RWPE2 (cell line): ENCODE results near the gene POLD3.

Experiments used
- ATAC-seq: fragments of 200-7000 bp; cut with Tn5 transposase; 3 replicates; pipeline ENCODE4 v1.9.1; 2021; ENCODE audit warnings: low read depth
- DNase-seq: peaks from one replicate; pipeline ENCODE4 v3.0.0-alpha.2; 2020; ENCODE audit warnings: low spot score
- H3K27ac ChIP-seq: fragments of 450-650 bp; 2 replicates; pipeline ENCODE4 v1.5.1; 2017; ENCODE audit warnings: mild to moderate bottlenecking; ENCODE audit not compliant: poor library complexity, severe bottlenecking
- H3K27me3 ChIP-seq: fragments of 250-450 bp; sonication (Bioruptor Pico); 2 replicates; pipeline ENCODE4 v1.5.1; 2021; ENCODE audit warnings: mild to moderate bottlenecking, moderate library complexity; ENCODE audit not compliant: insufficient read depth, poor library complexity, severe bottlenecking
- H3K36me3 ChIP-seq: fragments of 250-450 bp; sonication (Bioruptor Pico); 2 replicates; pipeline ENCODE4 v1.5.1; 2020; ENCODE audit warnings: low read depth, mild to moderate bottlenecking, moderate library complexity
- H3K4me1 ChIP-seq: fragments of 250-450 bp; sonication (Bioruptor Pico); 2 replicates; pipeline ENCODE4 v1.5.1; 2021; ENCODE audit warnings: mild to moderate bottlenecking, moderate library complexity; ENCODE audit not compliant: insufficient read depth, poor library complexity, severe bottlenecking
- H3K4me3 ChIP-seq: fragments of 250-450 bp; sonication (Bioruptor Pico); 2 replicates; pipeline ENCODE4 v1.5.1; 2021; ENCODE audit warnings: mild to moderate bottlenecking, moderate library complexity; ENCODE audit not compliant: severe bottlenecking
- H3K9me3 ChIP-seq: fragments of 250-450 bp; sonication (Bioruptor Pico); 2 replicates; pipeline ENCODE4 v1.5.1; 2021; ENCODE audit warnings: mild to moderate bottlenecking, moderate library complexity; ENCODE audit not compliant: severe bottlenecking
- TF ChIP-seq, protein P1 (sequence below): fragments of 450-650 bp; IDR thresholded peaks from one replicate; pipeline ENCODE4 v1.5.1; 2017; ENCODE audit warnings: mild to moderate bottlenecking, moderate library complexity; ENCODE audit not compliant: poor library complexity, severe bottlenecking

Gene POLD3

GRCh38 chr11:74593463-74593862, 1.1 kb downstream of the POLD3 start:
- Histone ChIP-seq H3K27me3 (no peaks in the 10 kb centered on the region), H3K27ac (peak overlapping the region; percentile 65), H3K4me1 (peaks cover 7% of the 10 kb centered on the region), H3K9me3 (no peaks in the 10 kb centered on the region), H3K36me3 (peaks cover 46% of the 10 kb centered on the region), H3K4me3 (peak overlapping the region; percentile 74)
- TF ChIP-seq, protein P1, sequence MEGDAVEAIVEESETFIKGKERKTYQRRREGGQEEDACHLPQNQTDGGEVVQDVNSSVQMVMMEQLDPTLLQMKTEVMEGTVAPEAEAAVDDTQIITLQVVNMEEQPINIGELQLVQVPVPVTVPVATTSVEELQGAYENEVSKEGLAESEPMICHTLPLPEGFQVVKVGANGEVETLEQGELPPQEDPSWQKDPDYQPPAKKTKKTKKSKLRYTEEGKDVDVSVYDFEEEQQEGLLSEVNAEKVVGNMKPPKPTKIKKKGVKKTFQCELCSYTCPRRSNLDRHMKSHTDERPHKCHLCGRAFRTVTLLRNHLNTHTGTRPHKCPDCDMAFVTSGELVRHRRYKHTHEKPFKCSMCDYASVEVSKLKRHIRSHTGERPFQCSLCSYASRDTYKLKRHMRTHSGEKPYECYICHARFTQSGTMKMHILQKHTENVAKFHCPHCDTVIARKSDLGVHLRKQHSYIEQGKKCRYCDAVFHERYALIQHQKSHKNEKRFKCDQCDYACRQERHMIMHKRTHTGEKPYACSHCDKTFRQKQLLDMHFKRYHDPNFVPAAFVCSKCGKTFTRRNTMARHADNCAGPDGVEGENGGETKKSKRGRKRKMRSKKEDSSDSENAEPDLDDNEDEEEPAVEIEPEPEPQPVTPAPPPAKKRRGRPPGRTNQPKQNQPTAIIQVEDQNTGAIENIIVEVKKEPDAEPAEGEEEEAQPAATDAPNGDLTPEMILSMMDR: no peak
- DNase-seq (no peak), ATAC-seq (no peak)

DNA sequence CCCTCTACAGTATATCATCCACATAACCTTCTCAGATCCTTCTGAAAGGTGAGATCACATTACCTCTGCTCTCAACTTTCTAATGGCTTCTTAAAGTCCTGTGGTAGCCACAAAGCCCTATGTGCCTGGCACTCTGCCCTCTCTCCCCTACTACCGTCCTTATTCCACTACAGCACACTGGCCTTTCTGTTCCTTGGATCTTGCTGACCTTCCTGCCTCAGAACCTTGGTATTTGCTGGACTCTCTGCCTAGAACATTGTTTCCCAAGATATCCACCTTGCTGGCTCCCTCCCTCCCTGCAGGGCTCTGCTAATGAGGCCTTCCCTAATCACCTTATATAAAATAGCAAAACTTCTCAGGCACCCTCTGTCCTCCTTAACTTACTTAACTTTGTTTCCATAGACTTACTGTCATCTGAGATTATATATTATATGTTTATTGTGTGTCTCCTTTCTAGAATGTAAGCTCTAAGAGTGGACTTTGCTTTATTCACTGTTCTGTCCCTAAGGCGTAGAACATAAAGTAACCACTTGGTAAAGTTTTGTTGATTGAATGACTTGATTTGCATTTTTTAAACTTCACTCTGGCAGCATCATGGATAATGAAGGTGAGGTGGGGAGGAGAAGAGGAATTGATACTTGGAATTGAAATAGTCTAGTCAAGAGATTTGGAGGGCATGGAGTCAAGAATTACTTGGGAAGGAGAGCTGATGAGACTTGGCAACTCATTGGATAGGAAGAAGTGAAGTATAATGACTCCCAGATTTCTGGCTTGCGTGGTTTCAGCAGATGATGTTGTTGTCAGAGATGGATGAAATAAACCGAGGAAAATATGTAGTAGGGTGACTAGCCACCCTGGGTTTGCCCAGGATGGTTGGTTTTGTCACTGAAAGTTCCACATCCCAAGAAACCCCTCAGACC, 10.5 kb downstream of the POLD3 start:
- no peak overlapping the region for H3K27ac ChIP-seq
- peaks cover 77% of the 10 kb centered on the region for H3K36me3 ChIP-seq
- TF ChIP-seq, protein P1: no peak
- no peaks in the 10 kb centered on the region for H3K9me3 ChIP-seq
- DNase-seq (no peak), ATAC-seq (no peak)
- no peaks in the 10 kb centered on the region for H3K27me3 ChIP-seq
- H3K4me3 ChIP-seq: no peak overlapping the region
- H3K4me1 ChIP-seq: no peaks in the 10 kb centered on the region

GRCh38 chr11:74603845-74604244, 11.5 kb downstream of the POLD3 start:
- Histone ChIP-seq H3K4me3 (no peak overlapping the region), H3K36me3 (peaks cover 77% of the 10 kb centered on the region), H3K9me3 (no peaks in the 10 kb centered on the region), H3K27me3 (no peaks in the 10 kb centered on the region), H3K27ac (no peak overlapping the region), H3K4me1 (no peaks in the 10 kb centered on the region)
- no peak for ATAC-seq
- TF ChIP-seq, protein P1: no peak
- DNase-seq: no peak

DNA sequence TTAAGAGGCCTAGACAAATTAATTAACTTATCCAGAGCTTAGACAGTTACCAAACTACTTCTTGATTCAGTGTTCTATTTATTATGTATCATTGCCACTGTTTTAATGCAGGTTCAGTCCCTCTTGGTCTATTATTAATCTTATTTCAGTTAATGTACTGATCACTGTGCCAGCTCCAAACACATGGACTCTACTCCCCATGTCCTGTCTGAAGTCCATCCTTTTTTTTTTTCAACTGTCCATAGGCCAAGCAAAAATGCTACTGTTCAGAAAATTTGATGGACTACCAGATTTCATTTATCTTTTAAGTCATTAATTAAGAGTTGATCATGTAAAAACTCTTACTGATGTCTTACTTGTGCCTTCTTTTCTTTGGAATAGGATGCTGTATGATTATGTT, 11.9 kb downstream of the POLD3 start:
- Histone ChIP-seq H3K4me1 (no peaks in the 10 kb centered on the region), H3K4me3 (no peak overlapping the region), H3K27me3 (no peaks in the 10 kb centered on the region), H3K9me3 (no peaks in the 10 kb centered on the region), H3K36me3 (peaks cover 74% of the 10 kb centered on the region), H3K27ac (no peak overlapping the region)
- ATAC-seq (no peak), DNase-seq (no peak)
- TF ChIP-seq, protein P1: no peak

DNA sequence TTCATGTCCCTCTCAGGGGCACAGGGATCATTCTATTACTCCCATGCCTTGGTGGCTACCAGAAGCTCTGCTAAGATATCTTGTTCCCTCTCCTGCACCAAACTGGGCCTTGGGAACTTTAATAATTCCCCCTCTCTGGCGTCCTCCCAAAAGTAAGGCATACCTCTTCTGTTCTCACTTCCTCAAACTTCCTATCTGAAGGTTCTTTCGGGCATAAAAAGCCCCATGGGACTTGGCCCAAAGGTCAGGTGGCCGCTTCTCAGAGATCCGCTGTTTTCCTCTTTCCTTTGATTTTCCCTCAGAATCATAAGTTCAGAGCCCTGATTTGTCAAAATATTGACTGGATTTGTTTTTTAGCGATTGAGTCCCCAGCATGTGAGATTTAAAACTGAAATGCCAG, 13.0 kb downstream of the POLD3 start:
- ATAC-seq: no peak
- Histone ChIP-seq H3K4me1 (no peaks in the 10 kb centered on the region), H3K4me3 (no peak overlapping the region), H3K27me3 (no peaks in the 10 kb centered on the region), H3K27ac (no peak overlapping the region), H3K9me3 (no peaks in the 10 kb centered on the region), H3K36me3 (peaks cover 70% of the 10 kb centered on the region)
- TF ChIP-seq, protein P1: no peak
- DNase-seq: no peak
